Type B pancreatic cell (in vitro differentiated cells): ENCODE results near the gene DAGLA. TPM values are rescaled to one million over a fixed set of nuclear protein-coding genes. Genes with fewer than 3 reads are reported as not detected.
A peak's percentile ranks its signal among the peaks of the same experiment; 100 is the strongest.

Source experiments
- DNase-seq: peaks from one replicate; pipeline ENCODE4 v3.0.0; 2021; ENCODE audit warnings: mixed read lengths; ENCODE audit not compliant: unreplicated experiment; ENCODE audit errors: extremely low spot score
- H3K27ac Mint-ChIP-seq: 2 replicates; pipeline ENCODE4 v1.8.0; 2021; ENCODE audit warnings: mild to moderate bottlenecking, mixed read lengths
- H3K27me3 Mint-ChIP-seq: 2 replicates; pipeline ENCODE4 v1.8.0; 2021; ENCODE audit warnings: mixed read lengths
- H3K36me3 Mint-ChIP-seq: 2 replicates; pipeline ENCODE4 v1.8.0; 2021; ENCODE audit warnings: mixed read lengths
- H3K4me1 Mint-ChIP-seq: one replicate; pipeline ENCODE4 v1.8.0; 2021; ENCODE audit warnings: mixed read lengths; ENCODE audit not compliant: unreplicated experiment
- H3K4me3 Mint-ChIP-seq: 2 replicates; pipeline ENCODE4 v1.8.0; 2021; ENCODE audit warnings: mild to moderate bottlenecking, mixed read lengths
- H3K9me3 Mint-ChIP-seq: 2 replicates; pipeline ENCODE4 v1.8.0; 2021; ENCODE audit warnings: mixed read lengths
- long read RNA-seq: library from polyadenylated mRNA; unstranded; transcript quantifications from one replicate; pipeline ENCODE4 v2.0.0, GENCODE V29; 2020
- total RNA-seq: library from RNA; stranded (reverse); gene quantifications from 2 replicates; pipeline ENCODE4 v1.2.1, GENCODE V29; 2021; ENCODE audit warnings: low replicate concordance
- TF ChIP-seq, protein P1 (sequence below): fragments of 200-600 bp; sonication (generic); conservative IDR thresholded peaks from 2 replicates; pipeline ENCODE4 v1.5.0; 2021; ENCODE audit warnings: antibody characterized with exemption, mild to moderate bottlenecking

Gene DAGLA, protein sequence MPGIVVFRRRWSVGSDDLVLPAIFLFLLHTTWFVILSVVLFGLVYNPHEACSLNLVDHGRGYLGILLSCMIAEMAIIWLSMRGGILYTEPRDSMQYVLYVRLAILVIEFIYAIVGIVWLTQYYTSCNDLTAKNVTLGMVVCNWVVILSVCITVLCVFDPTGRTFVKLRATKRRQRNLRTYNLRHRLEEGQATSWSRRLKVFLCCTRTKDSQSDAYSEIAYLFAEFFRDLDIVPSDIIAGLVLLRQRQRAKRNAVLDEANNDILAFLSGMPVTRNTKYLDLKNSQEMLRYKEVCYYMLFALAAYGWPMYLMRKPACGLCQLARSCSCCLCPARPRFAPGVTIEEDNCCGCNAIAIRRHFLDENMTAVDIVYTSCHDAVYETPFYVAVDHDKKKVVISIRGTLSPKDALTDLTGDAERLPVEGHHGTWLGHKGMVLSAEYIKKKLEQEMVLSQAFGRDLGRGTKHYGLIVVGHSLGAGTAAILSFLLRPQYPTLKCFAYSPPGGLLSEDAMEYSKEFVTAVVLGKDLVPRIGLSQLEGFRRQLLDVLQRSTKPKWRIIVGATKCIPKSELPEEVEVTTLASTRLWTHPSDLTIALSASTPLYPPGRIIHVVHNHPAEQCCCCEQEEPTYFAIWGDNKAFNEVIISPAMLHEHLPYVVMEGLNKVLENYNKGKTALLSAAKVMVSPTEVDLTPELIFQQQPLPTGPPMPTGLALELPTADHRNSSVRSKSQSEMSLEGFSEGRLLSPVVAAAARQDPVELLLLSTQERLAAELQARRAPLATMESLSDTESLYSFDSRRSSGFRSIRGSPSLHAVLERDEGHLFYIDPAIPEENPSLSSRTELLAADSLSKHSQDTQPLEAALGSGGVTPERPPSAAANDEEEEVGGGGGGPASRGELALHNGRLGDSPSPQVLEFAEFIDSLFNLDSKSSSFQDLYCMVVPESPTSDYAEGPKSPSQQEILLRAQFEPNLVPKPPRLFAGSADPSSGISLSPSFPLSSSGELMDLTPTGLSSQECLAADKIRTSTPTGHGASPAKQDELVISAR
- 5.5 and 7.8 TPM in 2 replicates for total RNA-seq
- long read RNA-seq, partial matches to known transcripts, result 0 of 2 reads
- long read RNA-seq, other reads (novel, unspliced or antisense), result 2 of 2 reads

DNA sequence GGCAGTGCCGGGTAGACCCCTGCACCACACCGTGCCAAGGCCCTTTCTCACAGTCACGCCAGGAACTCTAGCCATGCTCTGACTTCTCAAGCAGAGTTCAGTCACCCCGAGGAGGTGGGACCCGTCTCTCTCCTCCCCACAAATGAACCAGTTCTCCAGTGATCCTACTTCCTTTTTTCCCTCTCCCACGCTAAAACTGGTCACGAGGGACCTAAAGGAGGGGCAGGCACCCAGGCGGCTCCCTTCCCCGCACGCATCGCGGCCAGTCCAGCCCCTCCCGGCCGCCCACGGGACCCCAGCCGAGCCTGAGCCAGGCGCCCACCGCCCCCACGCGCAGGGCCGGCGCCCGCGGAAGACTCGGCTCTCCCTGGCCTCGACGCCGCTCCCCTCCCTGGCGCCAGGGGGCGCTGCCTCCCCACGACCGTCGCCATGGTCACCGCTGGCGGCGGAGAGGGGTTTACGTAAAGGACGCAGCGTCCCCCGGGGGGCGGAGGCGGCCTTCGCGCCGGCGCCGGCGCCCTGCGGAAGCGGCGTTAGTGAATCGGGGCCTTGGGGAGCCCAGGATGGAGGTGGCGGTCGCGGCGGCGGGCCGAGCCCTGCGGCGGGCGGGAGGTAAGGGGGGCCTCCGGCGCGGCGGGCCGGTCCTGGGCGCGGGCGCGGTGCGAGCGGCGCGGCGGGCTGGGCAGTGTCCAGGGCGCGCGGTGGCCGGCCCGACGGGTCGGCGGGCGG, at the start of gene DAGLA:
Gene DAGLA, plus strand, starts transcription at position 499 of the 729 bp plus-strand sequence. CDS start 39,765 bp downstream, outside the sequence.
- peak; percentile 84 for DNase-seq
- TF ChIP-seq, protein P1, sequence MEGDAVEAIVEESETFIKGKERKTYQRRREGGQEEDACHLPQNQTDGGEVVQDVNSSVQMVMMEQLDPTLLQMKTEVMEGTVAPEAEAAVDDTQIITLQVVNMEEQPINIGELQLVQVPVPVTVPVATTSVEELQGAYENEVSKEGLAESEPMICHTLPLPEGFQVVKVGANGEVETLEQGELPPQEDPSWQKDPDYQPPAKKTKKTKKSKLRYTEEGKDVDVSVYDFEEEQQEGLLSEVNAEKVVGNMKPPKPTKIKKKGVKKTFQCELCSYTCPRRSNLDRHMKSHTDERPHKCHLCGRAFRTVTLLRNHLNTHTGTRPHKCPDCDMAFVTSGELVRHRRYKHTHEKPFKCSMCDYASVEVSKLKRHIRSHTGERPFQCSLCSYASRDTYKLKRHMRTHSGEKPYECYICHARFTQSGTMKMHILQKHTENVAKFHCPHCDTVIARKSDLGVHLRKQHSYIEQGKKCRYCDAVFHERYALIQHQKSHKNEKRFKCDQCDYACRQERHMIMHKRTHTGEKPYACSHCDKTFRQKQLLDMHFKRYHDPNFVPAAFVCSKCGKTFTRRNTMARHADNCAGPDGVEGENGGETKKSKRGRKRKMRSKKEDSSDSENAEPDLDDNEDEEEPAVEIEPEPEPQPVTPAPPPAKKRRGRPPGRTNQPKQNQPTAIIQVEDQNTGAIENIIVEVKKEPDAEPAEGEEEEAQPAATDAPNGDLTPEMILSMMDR, result peak; percentile 98
- H3K4me1 Mint-ChIP-seq, result peaks cover 11% of the 10 kb centered on the region
- H3K36me3 Mint-ChIP-seq, result no peaks in the 10 kb centered on the region
- peaks cover 36% of the 10 kb centered on the region for H3K27me3 Mint-ChIP-seq
- H3K4me3 Mint-ChIP-seq, result peak within 1 kb of the TSS; percentile 71
- H3K27ac Mint-ChIP-seq, result peak within 1 kb of the TSS; percentile 72
- H3K9me3 Mint-ChIP-seq, result no peaks in the 10 kb centered on the region

- no peak overlapping the region for H3K27ac Mint-ChIP-seq
- H3K4me1 Mint-ChIP-seq, result peaks cover 33% of the 10 kb centered on the region
- no peaks in the 10 kb centered on the region for H3K9me3 Mint-ChIP-seq
- no peaks in the 10 kb centered on the region for H3K36me3 Mint-ChIP-seq
- TF ChIP-seq, protein P1, result no peak
- no peak for DNase-seq
- H3K4me3 Mint-ChIP-seq, result no peak overlapping the region
- H3K27me3 Mint-ChIP-seq, result no peaks in the 10 kb centered on the region
These were observed 48.1 kb upstream of the DAGLA start for GRCh38 chr11:61632096-61632495.

DNA sequence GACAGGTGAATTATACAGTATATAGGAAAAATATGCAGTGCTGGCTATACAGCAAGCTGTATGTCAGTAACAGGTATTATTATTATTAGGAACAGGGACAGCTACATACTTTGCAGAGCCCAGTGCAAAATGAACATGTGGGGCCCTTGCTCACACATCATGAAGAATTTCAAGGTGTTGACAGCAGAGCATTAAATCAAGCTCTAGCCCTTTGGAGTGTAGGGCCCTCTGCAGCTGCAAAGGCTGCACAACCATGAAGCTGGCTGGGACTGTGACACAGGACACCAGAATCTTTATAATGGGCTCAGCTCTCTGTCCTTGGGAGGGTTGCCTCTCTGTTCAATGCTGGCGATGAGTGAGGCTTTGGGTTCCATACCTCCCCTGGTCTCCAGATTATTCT, 44.9 kb upstream of the DAGLA start:
- TF ChIP-seq, protein P1, result no peak
- Mint-ChIP-seq H3K4me3 (no peak overlapping the region), H3K4me1 (peaks cover 1% of the 10 kb centered on the region), H3K36me3 (no peaks in the 10 kb centered on the region), H3K9me3 (no peaks in the 10 kb centered on the region), H3K27me3 (no peaks in the 10 kb centered on the region), H3K27ac (no peak overlapping the region)
- no peak for DNase-seq

- TF ChIP-seq, protein P1, result no peak
- H3K4me3 Mint-ChIP-seq, result no peak overlapping the region
- H3K36me3 Mint-ChIP-seq, result no peaks in the 10 kb centered on the region
- no peaks in the 10 kb centered on the region for H3K4me1 Mint-ChIP-seq
- no peaks in the 10 kb centered on the region for H3K9me3 Mint-ChIP-seq
- DNase-seq, result no peak
- no peaks in the 10 kb centered on the region for H3K27me3 Mint-ChIP-seq
- no peak overlapping the region for H3K27ac Mint-ChIP-seq
These were observed 44.4 kb upstream of the DAGLA start for GRCh38 chr11:61635787-61636186.

DNA sequence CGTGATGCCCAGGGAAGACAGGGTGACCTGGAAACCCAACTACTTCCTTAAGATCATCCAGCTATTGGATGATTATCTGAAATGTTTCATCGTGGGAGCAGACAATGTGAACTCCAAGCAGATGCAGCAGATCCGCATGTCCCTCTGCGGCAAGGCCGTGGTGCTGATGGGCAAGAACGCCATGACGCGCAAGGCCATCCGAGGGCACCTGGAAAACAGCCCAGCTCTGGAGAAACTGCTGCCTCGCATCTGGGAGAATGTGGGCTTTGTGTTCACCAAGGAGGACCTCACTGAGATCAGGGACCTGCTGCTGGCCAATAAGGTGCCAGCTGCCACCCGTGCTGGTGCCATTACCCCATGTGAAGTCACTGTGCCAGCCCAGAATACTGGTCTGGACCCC, 43.5 kb upstream of the DAGLA start:
- no peaks in the 10 kb centered on the region for H3K4me1 Mint-ChIP-seq
- TF ChIP-seq, protein P1, result no peak
- H3K36me3 Mint-ChIP-seq, result no peaks in the 10 kb centered on the region
- H3K27ac Mint-ChIP-seq, result no peak overlapping the region
- no peak for DNase-seq
- no peaks in the 10 kb centered on the region for H3K9me3 Mint-ChIP-seq
- no peak overlapping the region for H3K4me3 Mint-ChIP-seq
- no peaks in the 10 kb centered on the region for H3K27me3 Mint-ChIP-seq
